ENCODE results near the gene MKLN1.

MKLN1 gene

DNA sequence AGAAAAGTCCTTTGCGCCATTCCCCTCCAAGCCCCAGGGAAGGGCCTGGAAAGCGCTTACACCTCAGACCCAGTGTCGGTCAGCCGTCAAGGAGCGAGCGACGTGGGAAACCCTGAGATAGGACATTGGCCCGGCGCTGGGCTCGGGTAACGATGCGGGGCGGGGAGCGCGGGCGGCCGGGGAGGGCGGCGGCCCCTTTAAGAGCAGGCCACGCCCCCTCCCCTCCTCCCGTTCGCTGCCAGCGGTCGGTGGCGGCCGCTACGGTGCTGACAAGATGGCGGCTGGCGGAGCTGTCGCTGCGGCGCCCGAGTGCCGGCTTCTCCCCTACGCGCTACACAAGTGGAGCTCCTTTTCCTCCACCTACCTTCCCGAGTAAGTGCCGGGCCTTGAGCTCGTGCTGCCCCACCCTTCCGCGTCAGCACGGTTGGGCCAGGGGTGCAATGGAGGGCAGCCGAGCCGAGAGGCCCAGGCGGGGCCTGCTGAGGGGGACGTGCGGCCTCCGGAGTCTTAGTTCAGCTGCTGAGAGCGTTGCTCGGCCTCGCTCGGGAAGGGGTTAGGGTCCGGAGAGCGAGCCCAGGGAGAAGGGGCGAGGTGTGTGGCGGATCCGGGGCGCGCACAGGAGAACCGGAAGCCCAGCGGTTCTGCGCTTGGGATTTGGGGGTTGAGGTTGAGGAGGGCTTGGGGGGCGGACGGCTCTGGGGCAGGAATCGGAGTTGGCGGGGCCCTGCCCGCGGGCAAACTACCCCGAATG is at the start of gene MKLN1:
Gene MKLN1 (plus strand): TSS at position 251 of the 751 bp plus-strand sequence. CDS start 24 bp downstream, at position 275.
- Mint-ChIP-seq H3K9me3 (no peaks in the 10 kb centered on the region), H3K4me3 (peak within 1 kb of the TSS; percentile 94), H3K27me3 (no peaks in the 10 kb centered on the region), H3K36me3 (no peaks in the 10 kb centered on the region), H3K27ac (peak within 1 kb of the TSS; percentile 98), H3K4me1 (peaks cover 40% of the 10 kb centered on the region)
- ATAC-seq (ENCODE audit: low read depth) (peak; percentile 96), DNase-seq (ENCODE audit: low spot score in 2 of 2) (peak; percentile 84 to 85)

DNA sequence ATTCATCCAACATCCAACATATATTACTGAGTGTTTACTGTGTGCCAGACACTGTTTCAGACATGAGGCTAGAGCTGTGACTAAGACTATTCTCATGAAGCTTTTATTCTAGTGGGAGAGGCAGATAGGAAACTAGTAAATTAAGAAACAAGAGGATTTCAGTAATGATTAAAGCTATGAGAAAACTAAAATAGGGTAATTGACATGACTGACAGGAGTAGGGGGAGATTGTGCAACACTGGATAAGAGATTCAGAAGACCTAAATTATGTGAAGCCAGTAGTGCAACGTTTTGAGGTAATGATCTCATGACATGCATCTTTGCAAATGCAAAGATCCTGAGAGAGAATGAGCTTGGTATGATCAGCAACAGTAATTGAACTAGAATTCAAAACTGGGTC is 48.6 kb upstream of the MKLN1 start:
- H3K4me1 Mint-ChIP-seq, result no peaks in the 10 kb centered on the region
- ATAC-seq (ENCODE audit: low read depth) (no peak), DNase-seq (ENCODE audit: low spot score in 2 of 2) (no peak)
- peaks cover 2% of the 10 kb centered on the region for H3K9me3 Mint-ChIP-seq
- no peaks in the 10 kb centered on the region for H3K36me3 Mint-ChIP-seq
- no peak overlapping the region for H3K4me3 Mint-ChIP-seq
- H3K27ac Mint-ChIP-seq, result no peak overlapping the region
- peaks cover 1% of the 10 kb centered on the region for H3K27me3 Mint-ChIP-seq

DNA sequence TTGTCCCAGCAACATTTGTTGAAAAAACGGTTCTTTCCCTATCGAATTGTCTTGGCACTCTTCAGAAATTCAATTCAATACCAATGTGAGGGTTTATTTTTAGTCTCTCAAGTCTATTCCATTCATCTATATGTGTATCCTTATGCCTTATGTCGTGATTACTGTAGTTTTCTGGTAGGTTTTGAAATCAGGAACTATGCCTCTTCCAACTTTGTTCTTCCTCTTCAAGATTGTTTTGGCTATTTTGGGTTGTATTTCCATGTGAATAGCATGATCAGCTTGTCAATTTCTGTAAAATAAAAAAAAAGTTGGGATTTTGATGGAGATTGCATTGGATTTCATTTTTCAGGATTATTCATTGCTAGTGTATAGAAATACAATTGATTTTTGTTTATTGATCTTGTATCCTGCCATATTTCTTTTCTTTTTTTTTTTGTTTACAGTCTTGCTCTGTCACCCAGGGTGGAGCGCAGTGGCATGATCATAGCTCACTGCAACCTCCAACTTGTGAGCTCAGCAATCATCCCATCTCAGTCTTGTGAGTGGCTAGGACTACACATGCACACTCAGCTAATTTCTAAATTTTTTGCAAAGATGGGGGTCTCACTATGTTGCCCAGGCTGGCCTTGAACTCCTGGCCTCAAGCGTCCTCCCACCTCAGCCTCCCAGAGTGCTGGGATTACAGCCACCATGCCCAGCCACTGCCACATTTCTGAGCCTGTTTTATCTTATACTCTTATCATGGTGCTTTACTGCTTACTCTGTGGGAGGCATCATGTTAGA is 46.2 kb upstream of the MKLN1 start:
- no peak overlapping the region for H3K27ac Mint-ChIP-seq

GRCh38 chr7:131284702-131285419 is 42.8 kb upstream of the MKLN1 start:
- ATAC-seq (ENCODE audit: low read depth), result no peak
- peaks cover 4% of the 10 kb centered on the region for H3K36me3 Mint-ChIP-seq
- H3K27ac Mint-ChIP-seq, result no peak overlapping the region
- H3K9me3 Mint-ChIP-seq, result peaks cover 7% of the 10 kb centered on the region
- H3K27me3 Mint-ChIP-seq, result no peaks in the 10 kb centered on the region
- DNase-seq (ENCODE audit: low spot score in 2 of 2), result no peak
- no peak overlapping the region for H3K4me3 Mint-ChIP-seq
- H3K4me1 Mint-ChIP-seq, result no peaks in the 10 kb centered on the region

More for the DNA sequence above, 46.2 kb upstream of the MKLN1 start:
- Mint-ChIP-seq H3K36me3 (no peaks in the 10 kb centered on the region), H3K9me3 (peaks cover 2% of the 10 kb centered on the region), H3K4me1 (no peaks in the 10 kb centered on the region), H3K4me3 (no peak overlapping the region), H3K27me3 (no peaks in the 10 kb centered on the region)
- ATAC-seq (ENCODE audit: low read depth) (no peak), DNase-seq (ENCODE audit: low spot score in 2 of 2) (no peak)

- no peak overlapping the region for H3K27ac Mint-ChIP-seq
- H3K36me3 Mint-ChIP-seq, result peaks cover 4% of the 10 kb centered on the region
- no peaks in the 10 kb centered on the region for H3K27me3 Mint-ChIP-seq
- H3K4me1 Mint-ChIP-seq, result no peaks in the 10 kb centered on the region
- H3K9me3 Mint-ChIP-seq, result peaks cover 7% of the 10 kb centered on the region
- ATAC-seq (ENCODE audit: low read depth) (no peak), DNase-seq (ENCODE audit: low spot score in 2 of 2) (no peak)
- H3K4me3 Mint-ChIP-seq, result no peak overlapping the region
Observed at GRCh38 chr7:131285556-131285955, 42.1 kb upstream of the MKLN1 start.

- H3K4me3 Mint-ChIP-seq, result no peak overlapping the region
- H3K9me3 Mint-ChIP-seq, result peaks cover 4% of the 10 kb centered on the region
Observed at GRCh38 chr7:131288450-131288849, 39.2 kb upstream of the MKLN1 start.

GRCh38 chr7:131289051-131289450 is 38.6 kb upstream of the MKLN1 start:
- Mint-ChIP-seq H3K27ac (no peak overlapping the region), H3K36me3 (peaks cover 4% of the 10 kb centered on the region)

More at GRCh38 chr7:131288450-131288849, 39.2 kb upstream of the MKLN1 start:
- Mint-ChIP-seq H3K4me1 (no peaks in the 10 kb centered on the region), H3K27ac (no peak overlapping the region), H3K27me3 (no peaks in the 10 kb centered on the region), H3K36me3 (peaks cover 4% of the 10 kb centered on the region)
- DNase-seq (ENCODE audit: low spot score in 2 of 2), result no peak
- ATAC-seq (ENCODE audit: low read depth), result no peak

DNA sequence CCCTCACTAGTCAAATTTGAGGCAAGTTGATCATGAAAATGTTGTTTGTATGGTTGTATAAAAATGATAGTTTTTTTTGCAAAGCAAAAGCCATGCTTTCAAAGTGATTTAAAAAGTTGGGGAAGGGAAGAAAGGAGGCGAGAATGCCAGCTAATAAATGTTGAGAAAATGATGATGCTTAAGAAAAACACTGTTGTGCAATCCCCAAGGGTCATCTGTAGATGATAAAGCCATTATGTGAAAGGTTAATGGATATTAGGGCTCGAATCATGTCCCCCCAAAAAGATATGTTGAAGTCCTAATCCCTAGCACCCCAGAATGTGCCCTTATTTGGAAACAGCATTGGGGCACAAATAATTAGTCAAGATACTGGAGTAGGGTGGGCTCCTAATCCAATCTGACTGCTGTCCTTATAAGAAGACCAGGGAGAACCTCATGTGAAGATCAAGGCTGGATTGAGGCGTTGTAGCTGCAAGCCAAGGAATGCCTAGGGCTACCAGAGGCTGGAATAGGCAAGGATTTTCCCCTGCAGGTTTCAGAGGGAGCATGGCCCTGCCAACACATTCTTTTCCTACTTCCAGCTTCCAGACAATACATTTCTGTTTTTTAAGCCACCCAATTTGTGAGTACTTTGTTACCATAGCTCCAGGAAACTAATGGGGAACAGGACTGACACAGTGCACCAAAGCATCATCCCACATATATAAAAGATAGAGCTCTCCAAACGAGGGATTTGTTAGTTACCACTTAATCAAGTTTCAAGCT is 35.4 kb upstream of the MKLN1 start:
- no peak for DNase-seq (ENCODE audit: low spot score in 2 of 2)
- no peak for ATAC-seq (ENCODE audit: low read depth)
- Mint-ChIP-seq H3K27me3 (no peaks in the 10 kb centered on the region), H3K4me1 (no peaks in the 10 kb centered on the region), H3K36me3 (peaks cover 4% of the 10 kb centered on the region), H3K4me3 (no peak overlapping the region), H3K9me3 (peaks cover 4% of the 10 kb centered on the region), H3K27ac (no peak overlapping the region)

More at GRCh38 chr7:131289051-131289450, 38.6 kb upstream of the MKLN1 start:
- DNase-seq (ENCODE audit: low spot score in 2 of 2) (no peak), ATAC-seq (ENCODE audit: low read depth) (no peak)
- Mint-ChIP-seq H3K4me3 (no peak overlapping the region), H3K27me3 (no peaks in the 10 kb centered on the region), H3K9me3 (peaks cover 4% of the 10 kb centered on the region), H3K4me1 (no peaks in the 10 kb centered on the region)

GRCh38 chr7:131293018-131293417 is 34.7 kb upstream of the MKLN1 start:
- Mint-ChIP-seq H3K27me3 (no peaks in the 10 kb centered on the region), H3K4me3 (no peak overlapping the region), H3K4me1 (no peaks in the 10 kb centered on the region), H3K9me3 (peaks cover 1% of the 10 kb centered on the region), H3K27ac (no peak overlapping the region), H3K36me3 (peaks cover under 1% of the 10 kb centered on the region)
- no peak for ATAC-seq (ENCODE audit: low read depth)
- DNase-seq (ENCODE audit: low spot score in 2 of 2), result no peak

DNA sequence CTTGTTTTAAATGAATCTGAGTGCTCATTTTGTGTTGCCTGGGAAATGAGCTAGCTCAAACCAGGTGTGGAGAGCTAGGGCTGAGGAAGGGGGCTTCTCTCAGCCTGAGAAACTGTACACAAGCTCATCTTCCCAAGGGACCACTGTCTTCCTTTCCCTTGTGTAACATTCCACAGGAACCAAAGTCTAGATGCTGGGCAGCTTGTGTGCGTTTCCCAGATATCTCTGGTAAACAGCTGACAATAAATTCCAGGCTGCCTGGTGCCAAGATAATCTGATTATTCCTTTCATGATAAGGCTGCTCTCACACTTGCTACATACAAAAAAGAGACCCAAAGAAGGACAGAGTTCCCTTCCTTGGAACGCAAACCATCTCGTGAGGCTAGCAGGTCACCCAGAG is 33.1 kb upstream of the MKLN1 start:
- Mint-ChIP-seq H3K4me1 (no peaks in the 10 kb centered on the region), H3K9me3 (no peaks in the 10 kb centered on the region), H3K27me3 (no peaks in the 10 kb centered on the region), H3K27ac (no peak overlapping the region), H3K4me3 (no peak overlapping the region), H3K36me3 (no peaks in the 10 kb centered on the region)
- ATAC-seq (ENCODE audit: low read depth) (no peak), DNase-seq (ENCODE audit: low spot score in 2 of 2) (no peak)

DNA sequence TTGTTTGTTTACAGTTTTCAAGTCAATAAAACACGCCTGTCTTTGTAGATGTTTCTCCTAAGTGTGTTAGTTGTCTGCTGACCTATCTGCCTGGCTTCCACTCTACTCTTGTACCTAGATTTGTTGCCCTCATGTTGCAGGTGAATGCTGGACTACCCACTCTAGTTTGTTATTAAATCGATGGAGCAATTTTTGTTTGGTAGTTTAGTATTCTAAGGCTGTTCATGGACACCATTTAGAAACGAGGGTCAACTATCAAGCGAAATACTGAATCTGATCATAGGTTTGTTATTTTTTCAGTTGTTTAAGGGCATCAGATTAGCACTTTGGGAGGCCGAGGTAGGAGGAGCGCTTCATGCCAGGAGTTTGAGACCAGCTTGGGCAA is 29.1 kb upstream of the MKLN1 start:
- Mint-ChIP-seq H3K4me3 (no peak overlapping the region), H3K27me3 (peaks cover 3% of the 10 kb centered on the region), H3K4me1 (peaks cover 3% of the 10 kb centered on the region), H3K9me3 (no peaks in the 10 kb centered on the region), H3K36me3 (no peaks in the 10 kb centered on the region), H3K27ac (no peak overlapping the region)
- ATAC-seq (ENCODE audit: low read depth) (no peak), DNase-seq (ENCODE audit: low spot score in 2 of 2) (no peak)

DNA sequence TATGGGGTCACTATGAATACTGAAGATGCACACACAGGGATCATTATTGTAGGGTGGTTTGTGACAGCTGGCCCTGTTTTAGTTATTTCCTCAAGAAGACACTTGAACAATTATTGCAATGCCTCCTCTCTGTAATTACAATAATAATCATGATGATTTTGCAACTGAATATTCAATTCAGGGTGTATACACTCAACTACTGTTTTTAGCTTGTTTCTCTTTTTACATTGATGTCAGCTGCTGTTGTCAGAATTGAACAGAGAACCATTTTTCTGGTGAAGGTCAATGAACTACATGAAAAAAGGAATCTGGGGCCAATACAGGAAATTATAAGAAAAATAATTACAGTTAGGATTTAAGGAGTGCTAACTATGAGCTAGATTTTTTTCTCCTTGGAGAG is 28.6 kb upstream of the MKLN1 start:
- Mint-ChIP-seq H3K27ac (no peak overlapping the region), H3K9me3 (no peaks in the 10 kb centered on the region), H3K27me3 (peaks cover 3% of the 10 kb centered on the region), H3K4me1 (peaks cover 3% of the 10 kb centered on the region), H3K4me3 (no peak overlapping the region), H3K36me3 (no peaks in the 10 kb centered on the region)
- DNase-seq (ENCODE audit: low spot score in 2 of 2), result no peak
- no peak for ATAC-seq (ENCODE audit: low read depth)

DNA sequence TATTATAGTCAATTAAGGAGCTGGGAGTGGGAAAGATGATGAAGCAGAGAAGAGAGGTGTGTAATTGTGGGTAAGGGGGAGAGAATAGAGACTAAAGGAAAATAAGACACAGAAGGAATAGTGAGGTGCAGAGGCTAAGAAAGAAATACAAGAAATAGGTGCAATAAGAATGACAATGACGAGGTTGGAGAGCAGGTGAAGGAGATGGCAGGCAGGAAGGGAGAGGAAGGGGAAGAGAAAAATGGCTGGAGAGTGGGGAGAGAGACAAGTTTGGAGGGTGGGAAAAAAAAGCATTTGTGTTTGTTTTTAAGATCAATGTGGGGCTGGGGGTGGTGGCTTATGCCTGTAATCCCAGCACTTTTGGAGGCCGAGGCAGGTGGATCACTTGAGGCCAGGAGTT is 27.6 kb upstream of the MKLN1 start:
- H3K4me3 Mint-ChIP-seq, result no peak overlapping the region
- no peaks in the 10 kb centered on the region for H3K36me3 Mint-ChIP-seq
- H3K27ac Mint-ChIP-seq, result no peak overlapping the region
- no peaks in the 10 kb centered on the region for H3K9me3 Mint-ChIP-seq
- DNase-seq (ENCODE audit: low spot score in 2 of 2), result no peak
- H3K27me3 Mint-ChIP-seq, result peaks cover 3% of the 10 kb centered on the region
- ATAC-seq (ENCODE audit: low read depth), result no peak
- H3K4me1 Mint-ChIP-seq, result peaks cover 3% of the 10 kb centered on the region

All from memory B cell (primary cell).